OCI-LY7 (cell line): ENCODE measurements around the gene ERICH6. TPM values are rescaled to one million over a fixed set of nuclear protein-coding genes. Genes with fewer than 3 reads are reported as not detected.

Experiments used
- BruUV-seq: library from RNA; stranded (reverse); fragments of 400-500 nt; replicated peaks from 2 replicates; lab custom pipeline; 2021; lab: Mats Ljungman, UMichigan
- CTCF ChIA-PET: fragments of 300-600 bp; sonication (Branson Sonifier 250); formaldehyde crosslinking; loops from one replicate; lab custom pipeline; 2022; ENCODE audit warnings: antibody characterized with exemption; ENCODE audit not compliant: unreplicated experiment; lab: Charles Lee
- POLR2A ChIA-PET: fragments of 300-600 bp; sonication (Branson Sonifier 250); formaldehyde crosslinking; loops from one replicate; lab custom pipeline; 2022; ENCODE audit warnings: antibody characterized with exemption; lab: Charles Lee
- DNase-seq: peaks from one replicate; pipeline ENCODE4 v3.0.0-alpha.2; 2015; ENCODE audit warnings: low spot score
- H2AFZ ChIP-seq: fragments of 200-600 bp; sonication (generic), shearing (Covaris generic); 2 replicates; pipeline ENCODE4 v1.6.1; 2014; ENCODE audit warnings: mild to moderate bottlenecking, antibody characterized with exemption, low read length, moderate library complexity
- H3K27ac ChIP-seq: fragments of 200-600 bp; sonication (generic); 2 replicates; pipeline ENCODE4 v1.5.1; 2014; ENCODE audit warnings: mixed run types, low read depth, mild to moderate bottlenecking, moderate library complexity, low read length, inconsistent platforms; ENCODE audit not compliant: poor library complexity, severe bottlenecking
- H3K36me3 ChIP-seq: fragments of 200-600 bp; sonication (generic); 2 replicates; pipeline ENCODE4 v1.6.1; 2014; ENCODE audit warnings: mild to moderate bottlenecking, antibody characterized with exemption, low read length, moderate library complexity, mixed read lengths; ENCODE audit not compliant: insufficient read depth
- H3K4me1 ChIP-seq: fragments of 200-600 bp; sonication (generic); 2 replicates; pipeline ENCODE4 v1.5.1; 2014; ENCODE audit warnings: mild to moderate bottlenecking, low read length; ENCODE audit not compliant: insufficient read depth, poor library complexity, severe bottlenecking
- H3K4me2 ChIP-seq: fragments of 200-600 bp; sonication (generic); 2 replicates; pipeline ENCODE4 v1.6.1; 2014; ENCODE audit warnings: mild to moderate bottlenecking, low read length
- H3K4me3 ChIP-seq: fragments of 200-600 bp; sonication (generic); 2 replicates; pipeline ENCODE4 v1.5.1; 2014; ENCODE audit warnings: mild to moderate bottlenecking, low read depth, low read length; ENCODE audit not compliant: poor library complexity, severe bottlenecking
- H3K79me2 ChIP-seq: fragments of 200-600 bp; sonication (generic); 2 replicates; pipeline ENCODE4 v1.6.1; 2016; ENCODE audit warnings: low read depth, mild to moderate bottlenecking, low read length, moderate library complexity, mixed read lengths; ENCODE audit not compliant: insufficient read depth
- H3K9me2 ChIP-seq: fragments of 200-600 bp; sonication (generic); 2 replicates; pipeline ENCODE4 v1.6.1; 2016; ENCODE audit warnings: mild to moderate bottlenecking, low read length, mixed read lengths; ENCODE audit not compliant: insufficient read depth
- H3K9me3 ChIP-seq: fragments of 200-600 bp; sonication (generic); 2 replicates; pipeline ENCODE4 v1.6.1; 2014; ENCODE audit warnings: mild to moderate bottlenecking, mixed run types, low read length, mixed read lengths
- H4K20me1 ChIP-seq: fragments of 200-600 bp; sonication (generic); 2 replicates; pipeline ENCODE4 v1.6.1; 2014; ENCODE audit warnings: mild to moderate bottlenecking, antibody characterized with exemption, low read length, moderate library complexity, mixed read lengths; ENCODE audit not compliant: insufficient read depth
- EZH2phosphoT487 ChIP-seq: fragments of 200-600 bp; sonication (generic); IDR thresholded peaks from 2 replicates; pipeline ENCODE4 v1.6.1; 2018; ENCODE audit warnings: low read depth, borderline replicate concordance, mild to moderate bottlenecking, mixed run types, antibody characterized with exemption, low read length, moderate library complexity, mixed read lengths
- intact Hi-C: fragments of 100-400 bp; cut with micrococcal nuclease; formaldehyde crosslinking; loops from one replicate; pipeline ENCODE4 v1.10.0; 2022; ENCODE audit not compliant: unreplicated experiment
- total RNA-seq, 2 experiments: library from RNA; depleted of rRNA in 1 of 2; stranded (reverse); fragments of >200 nt in 1 of 2; shearing (Covaris generic) in 1 of 2; gene quantifications; 2 replicates each; pipeline ENCODE4 v1.2.3, GENCODE V29; 2014 to 2022
- TF ChIP-seq, protein P1 (sequence below): fragments of 200-600 bp; sonication (generic); conservative IDR thresholded peaks from 2 replicates; pipeline ENCODE4 v1.5.1; 2014; ENCODE audit warnings: mild to moderate bottlenecking, antibody characterized with exemption, low read length, moderate library complexity, mixed read lengths

ERICH6 gene
- total RNA-seq, 2 experiments from 2014 or later = 0.38 to 0.41 TPM

DNA sequence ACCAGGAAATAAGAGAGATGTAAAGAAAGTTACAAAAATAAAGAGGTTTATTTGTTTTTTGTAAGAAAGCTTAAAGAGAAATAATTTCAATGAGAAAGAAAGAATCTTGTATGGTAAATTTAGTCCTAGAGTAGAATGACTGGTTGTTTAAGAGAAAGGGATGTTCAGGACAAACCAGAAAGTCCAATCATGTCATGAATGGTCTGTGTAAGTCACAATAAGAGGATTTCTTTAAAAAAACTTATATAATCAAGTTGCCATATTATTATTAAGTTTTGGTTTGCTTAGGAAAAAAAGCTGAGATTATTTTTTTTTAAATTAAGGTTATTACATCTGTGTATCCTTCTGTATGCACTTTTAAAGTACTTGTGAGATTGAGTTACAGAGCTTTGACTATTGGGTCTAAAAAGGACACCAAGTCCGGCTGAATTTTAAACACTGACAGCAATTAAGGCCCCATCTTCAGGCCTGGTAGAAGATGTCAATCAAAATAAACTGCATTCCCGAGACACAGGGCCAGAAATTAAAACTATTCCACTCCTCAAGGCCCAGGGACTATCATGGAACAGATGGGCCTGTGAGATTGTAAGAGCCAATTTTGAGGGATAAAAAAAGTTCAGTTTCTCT lies 12.2 kb downstream of the ERICH6 start:
- Histone ChIP-seq H3K4me2 (no peak overlapping the region), H3K79me2 (no peaks in the 10 kb centered on the region), H3K27ac (no peak overlapping the region), H3K4me1 (no peaks in the 10 kb centered on the region), H4K20me1 (no peaks in the 10 kb centered on the region), H3K4me3 (no peak overlapping the region), H3K9me3 (peaks cover 41% of the 10 kb centered on the region), H3K9me2 (no peaks in the 10 kb centered on the region), H3K36me3 (no peaks in the 10 kb centered on the region), H2AFZ (no peak overlapping the region)
- intact Hi-C loops = no loop called here
- ChIA-PET CTCF (no interaction called here), POLR2A (interaction anchor here (1.0 to 1.3 kb wide), 2 partner anchors 11 to 93 kb away, joined by 3 to 5 read pairs; no protein-coding TSS in a partner anchor)
- no peak for TF ChIP-seq EZH2phosphoT487
- TF ChIP-seq, protein P1, sequence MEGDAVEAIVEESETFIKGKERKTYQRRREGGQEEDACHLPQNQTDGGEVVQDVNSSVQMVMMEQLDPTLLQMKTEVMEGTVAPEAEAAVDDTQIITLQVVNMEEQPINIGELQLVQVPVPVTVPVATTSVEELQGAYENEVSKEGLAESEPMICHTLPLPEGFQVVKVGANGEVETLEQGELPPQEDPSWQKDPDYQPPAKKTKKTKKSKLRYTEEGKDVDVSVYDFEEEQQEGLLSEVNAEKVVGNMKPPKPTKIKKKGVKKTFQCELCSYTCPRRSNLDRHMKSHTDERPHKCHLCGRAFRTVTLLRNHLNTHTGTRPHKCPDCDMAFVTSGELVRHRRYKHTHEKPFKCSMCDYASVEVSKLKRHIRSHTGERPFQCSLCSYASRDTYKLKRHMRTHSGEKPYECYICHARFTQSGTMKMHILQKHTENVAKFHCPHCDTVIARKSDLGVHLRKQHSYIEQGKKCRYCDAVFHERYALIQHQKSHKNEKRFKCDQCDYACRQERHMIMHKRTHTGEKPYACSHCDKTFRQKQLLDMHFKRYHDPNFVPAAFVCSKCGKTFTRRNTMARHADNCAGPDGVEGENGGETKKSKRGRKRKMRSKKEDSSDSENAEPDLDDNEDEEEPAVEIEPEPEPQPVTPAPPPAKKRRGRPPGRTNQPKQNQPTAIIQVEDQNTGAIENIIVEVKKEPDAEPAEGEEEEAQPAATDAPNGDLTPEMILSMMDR = no peak
- BruUV-seq = no TSS peak
- peak; percentile 25 for DNase-seq

DNA sequence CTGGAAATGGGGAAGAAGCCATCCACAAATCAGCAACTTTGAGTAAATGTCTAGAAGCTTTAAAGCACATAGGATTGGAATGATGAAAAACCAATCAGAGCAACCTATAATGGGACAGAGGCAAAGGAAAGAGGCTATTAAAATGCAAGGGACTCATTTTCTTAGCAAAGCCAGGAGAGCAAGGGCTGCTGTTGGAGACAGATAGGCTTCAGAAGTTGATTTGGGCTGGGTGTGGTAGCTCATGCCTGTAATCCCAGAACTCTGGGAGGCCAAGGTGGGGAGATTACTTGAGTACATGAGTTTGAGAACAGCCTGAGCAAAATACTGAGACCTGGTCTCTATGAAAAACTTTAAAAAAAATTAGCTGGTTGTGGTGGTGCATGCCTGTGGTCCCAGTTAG lies 16.1 kb downstream of the ERICH6 start:
- H3K4me2 ChIP-seq = no peak overlapping the region
- POLR2A ChIA-PET = interaction anchor here (0.6 kb wide), 2 partner anchors 57 to 286 kb away, joined by 3 to 4 read pairs; no protein-coding TSS in a partner anchor

More for the DNA sequence above, 16.1 kb downstream of the ERICH6 start:
- Histone ChIP-seq H3K9me3 (peaks cover 29% of the 10 kb centered on the region), H3K79me2 (no peaks in the 10 kb centered on the region), H3K4me1 (no peaks in the 10 kb centered on the region), H3K27ac (no peak overlapping the region), H2AFZ (no peak overlapping the region), H4K20me1 (no peaks in the 10 kb centered on the region), H3K36me3 (no peaks in the 10 kb centered on the region; the same call in 1 of the 2 replicates), H3K4me3 (no peak overlapping the region), H3K9me2 (no peaks in the 10 kb centered on the region)
- no TSS peak for BruUV-seq
- intact Hi-C loops = no loop called here
- CTCF ChIA-PET = no interaction called here
- DNase-seq = no peak
- no peak for TF ChIP-seq EZH2phosphoT487
- TF ChIP-seq, protein P1 = no peak
